Mesothelial cell of epicardium (in vitro differentiated cells): ENCODE measurements around the gene OR5T2. TPM values are rescaled to one million over a fixed set of nuclear protein-coding genes. Genes with fewer than 3 reads are reported as not detected.
"Not testable (repeated sequence)": the region's sequence is repeated elsewhere in the genome, so short reads cannot be mapped to it uniquely, and the experiment has no call there.

Experiments
- DNase-seq, 2 experiments: peaks; one replicate each; pipeline ENCODE4 v3.0.0; 2021; ENCODE audit warnings: low spot score in 2 of 2; ENCODE audit not compliant: unreplicated experiment in 2 of 2
- H3K27ac Mint-ChIP-seq: 2 replicates; pipeline ENCODE4 v1.8.0; 2021; ENCODE audit warnings: mixed read lengths
- H3K27me3 Mint-ChIP-seq: 2 replicates; pipeline ENCODE4 v1.8.0; 2021; ENCODE audit warnings: low read depth, mixed read lengths
- H3K36me3 Mint-ChIP-seq: 2 replicates; pipeline ENCODE4 v1.8.0; 2021; ENCODE audit warnings: mixed read lengths
- H3K4me1 Mint-ChIP-seq: 2 replicates; pipeline ENCODE4 v1.8.0; 2021; ENCODE audit warnings: mixed read lengths
- H3K4me3 Mint-ChIP-seq: 2 replicates; pipeline ENCODE4 v1.8.0; 2021; ENCODE audit warnings: mild to moderate bottlenecking, moderate library complexity, mixed read lengths
- H3K9me3 Mint-ChIP-seq: 2 replicates; pipeline ENCODE4 v1.8.0; 2021; ENCODE audit warnings: mixed read lengths
- total RNA-seq: library from RNA; stranded (reverse); gene quantifications from 3 replicates; pipeline ENCODE4 v1.2.1, GENCODE V29; 2021
- TF ChIP-seq, protein P1 (sequence below): fragments of 200-600 bp; sonication (generic); IDR thresholded peaks from one replicate; pipeline ENCODE4 v1.5.0; 2021; ENCODE audit warnings: antibody characterized with exemption; ENCODE audit not compliant: unreplicated experiment

OR5T2 gene
- not detected in 3 replicates for total RNA-seq

DNA sequence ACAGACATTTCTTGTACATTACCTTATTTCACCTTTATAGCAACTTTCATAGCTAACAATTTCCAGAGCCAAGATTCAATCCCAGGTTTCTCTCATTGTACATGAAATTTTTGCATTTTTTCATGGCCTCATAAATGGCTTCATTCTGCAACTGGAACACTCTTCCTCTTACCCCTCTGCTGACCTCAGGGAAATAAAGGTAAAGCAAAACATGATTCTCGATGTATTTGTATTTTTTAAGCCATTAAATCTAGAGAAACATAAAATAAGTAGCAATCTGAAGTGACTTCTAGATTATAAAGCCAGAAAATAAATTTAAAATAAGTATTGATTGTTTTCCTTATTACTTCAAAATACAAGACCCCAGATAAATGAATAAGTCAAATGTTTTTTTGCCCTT is at the start of gene OR5T2:
TSS of gene OR5T2 (minus strand) at position 101 of the 400 bp plus-strand sequence. CDS start 1,193 bp downstream, outside the sequence.
- H3K9me3 Mint-ChIP-seq, result peaks cover 16% of the 10 kb centered on the region
- H3K4me3 Mint-ChIP-seq, result no peak within 1 kb of the TSS
- DNase-seq, result no peak
- no peaks in the 10 kb centered on the region for H3K4me1 Mint-ChIP-seq
- H3K27me3 Mint-ChIP-seq, result no peaks in the 10 kb centered on the region
- H3K27ac Mint-ChIP-seq, result no peak within 1 kb of the TSS
- TF ChIP-seq, protein P1, sequence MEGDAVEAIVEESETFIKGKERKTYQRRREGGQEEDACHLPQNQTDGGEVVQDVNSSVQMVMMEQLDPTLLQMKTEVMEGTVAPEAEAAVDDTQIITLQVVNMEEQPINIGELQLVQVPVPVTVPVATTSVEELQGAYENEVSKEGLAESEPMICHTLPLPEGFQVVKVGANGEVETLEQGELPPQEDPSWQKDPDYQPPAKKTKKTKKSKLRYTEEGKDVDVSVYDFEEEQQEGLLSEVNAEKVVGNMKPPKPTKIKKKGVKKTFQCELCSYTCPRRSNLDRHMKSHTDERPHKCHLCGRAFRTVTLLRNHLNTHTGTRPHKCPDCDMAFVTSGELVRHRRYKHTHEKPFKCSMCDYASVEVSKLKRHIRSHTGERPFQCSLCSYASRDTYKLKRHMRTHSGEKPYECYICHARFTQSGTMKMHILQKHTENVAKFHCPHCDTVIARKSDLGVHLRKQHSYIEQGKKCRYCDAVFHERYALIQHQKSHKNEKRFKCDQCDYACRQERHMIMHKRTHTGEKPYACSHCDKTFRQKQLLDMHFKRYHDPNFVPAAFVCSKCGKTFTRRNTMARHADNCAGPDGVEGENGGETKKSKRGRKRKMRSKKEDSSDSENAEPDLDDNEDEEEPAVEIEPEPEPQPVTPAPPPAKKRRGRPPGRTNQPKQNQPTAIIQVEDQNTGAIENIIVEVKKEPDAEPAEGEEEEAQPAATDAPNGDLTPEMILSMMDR, result no peak
- H3K36me3 Mint-ChIP-seq, result no peaks in the 10 kb centered on the region

DNA sequence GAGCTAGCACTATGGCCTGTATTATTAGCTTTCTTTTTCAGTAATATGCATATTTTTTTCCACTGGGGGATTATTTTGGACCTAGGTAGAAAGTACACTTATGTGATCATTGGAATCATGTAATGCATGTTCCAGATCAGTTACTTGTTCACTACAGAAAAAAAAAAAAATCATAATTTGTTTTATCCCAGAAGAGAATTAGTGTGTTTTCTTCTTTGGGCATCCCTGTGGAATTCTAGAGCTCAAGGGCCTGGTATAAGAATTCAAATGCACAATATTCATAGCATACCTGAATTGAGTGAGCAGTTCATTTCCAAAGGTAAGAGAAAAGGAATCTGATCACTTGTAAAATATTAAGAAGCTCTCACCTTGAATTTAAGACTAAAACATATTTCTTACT is 39.8 kb upstream of the OR5T2 start, which contains the start of gene OR5T1:
TSS of gene OR5T1 (plus strand) at position 301 of the 400 bp plus-strand sequence. CDS start 1,485 bp downstream, outside the sequence.
- H3K27ac Mint-ChIP-seq, result no peak within 1 kb of the TSS
- no peak for DNase-seq
- TF ChIP-seq, protein P1, result no peak
- H3K4me3 Mint-ChIP-seq, result no peak within 1 kb of the TSS
- no peaks in the 10 kb centered on the region for H3K36me3 Mint-ChIP-seq
- H3K27me3 Mint-ChIP-seq, result no peaks in the 10 kb centered on the region
- H3K4me1 Mint-ChIP-seq, result no peaks in the 10 kb centered on the region
- H3K9me3 Mint-ChIP-seq, result peaks cover 11% of the 10 kb centered on the region

DNA sequence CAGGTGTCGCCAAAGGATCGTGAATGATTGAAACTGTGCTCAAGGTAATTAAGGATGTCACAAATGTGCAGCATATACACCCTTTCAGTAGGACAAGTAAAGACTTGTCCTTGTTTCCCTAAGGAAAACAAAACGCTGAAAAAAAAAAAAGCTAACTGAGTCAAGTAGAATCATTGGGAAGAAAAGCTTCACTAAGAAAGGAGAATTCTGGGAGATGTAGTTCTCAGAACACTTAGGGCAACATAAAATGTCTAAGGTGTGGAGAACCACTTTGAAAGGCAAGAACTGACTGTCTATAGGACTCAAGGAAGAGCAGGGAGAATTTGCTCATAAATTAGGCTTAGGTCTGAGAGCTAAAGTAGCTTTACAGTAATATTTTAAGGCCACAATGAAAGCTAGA is 37.0 kb upstream of the OR5T2 start:
- H3K27me3 Mint-ChIP-seq, result no peaks in the 10 kb centered on the region
- no peaks in the 10 kb centered on the region for H3K4me1 Mint-ChIP-seq
- H3K27ac Mint-ChIP-seq, result no peak overlapping the region
- H3K9me3 Mint-ChIP-seq, result peaks cover 23% of the 10 kb centered on the region
- no peak for DNase-seq
- no peak overlapping the region for H3K4me3 Mint-ChIP-seq
- TF ChIP-seq, protein P1, result no peak
- no peaks in the 10 kb centered on the region for H3K36me3 Mint-ChIP-seq

DNA sequence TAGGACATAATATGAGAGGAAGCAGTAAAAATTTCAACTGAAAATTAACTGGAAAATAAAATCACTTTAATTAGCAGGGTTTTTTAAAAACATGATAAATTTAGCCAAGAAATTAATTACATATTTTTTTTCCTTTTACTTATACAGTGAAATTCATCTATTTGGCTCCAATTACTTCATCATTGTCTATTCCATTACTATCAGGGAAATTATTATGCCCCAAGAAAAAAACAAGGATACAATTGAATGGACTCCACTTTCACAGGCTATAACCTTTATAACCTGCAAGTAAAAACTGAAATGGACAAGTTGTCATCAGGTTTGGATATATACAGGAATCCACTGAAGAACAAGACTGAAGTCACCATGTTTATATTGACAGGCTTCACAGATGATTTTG is 17.9 kb upstream of the OR5T2 start, which contains the start of gene OR5T3:
TSS of gene OR5T3 (plus strand) at position 301 of the 400 bp plus-strand sequence. CDS start at position 301, 0 bp downstream.
- H3K4me3 Mint-ChIP-seq, result no peak within 1 kb of the TSS
- H3K9me3 Mint-ChIP-seq, result peaks cover 12% of the 10 kb centered on the region
- H3K36me3 Mint-ChIP-seq, result no peaks in the 10 kb centered on the region
- TF ChIP-seq, protein P1, result no peak
- no peak for DNase-seq
- no peaks in the 10 kb centered on the region for H3K27me3 Mint-ChIP-seq
- H3K27ac Mint-ChIP-seq, result no peak within 1 kb of the TSS
- no peaks in the 10 kb centered on the region for H3K4me1 Mint-ChIP-seq

DNA sequence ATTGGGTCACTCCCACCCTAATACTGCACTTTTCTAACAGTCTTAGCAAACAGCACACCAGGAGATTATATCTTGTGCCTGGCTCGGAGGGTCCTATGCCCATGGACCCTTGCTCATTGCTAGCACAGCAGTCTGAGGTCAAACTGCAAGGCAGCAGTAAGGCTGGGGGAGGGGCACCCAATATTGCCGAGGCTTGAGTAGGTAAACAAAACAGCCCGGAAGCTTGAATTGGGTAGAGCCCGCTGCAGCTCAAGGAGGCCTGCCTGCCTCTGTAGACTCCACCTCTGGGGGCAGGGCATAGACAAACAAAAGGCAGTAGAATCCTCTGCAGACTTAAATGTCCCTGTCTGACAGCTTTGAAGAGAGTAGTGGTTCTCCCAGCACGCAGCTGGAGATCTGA is 14.3 kb downstream of the OR5T2 start:
- DNase-seq, H3K27me3 Mint-ChIP-seq, H3K4me1 Mint-ChIP-seq, H3K4me3 Mint-ChIP-seq, H3K36me3 Mint-ChIP-seq, H3K27ac Mint-ChIP-seq: not testable (repeated sequence)
- peaks cover 57% of the 10 kb centered on the region for H3K9me3 Mint-ChIP-seq

DNA sequence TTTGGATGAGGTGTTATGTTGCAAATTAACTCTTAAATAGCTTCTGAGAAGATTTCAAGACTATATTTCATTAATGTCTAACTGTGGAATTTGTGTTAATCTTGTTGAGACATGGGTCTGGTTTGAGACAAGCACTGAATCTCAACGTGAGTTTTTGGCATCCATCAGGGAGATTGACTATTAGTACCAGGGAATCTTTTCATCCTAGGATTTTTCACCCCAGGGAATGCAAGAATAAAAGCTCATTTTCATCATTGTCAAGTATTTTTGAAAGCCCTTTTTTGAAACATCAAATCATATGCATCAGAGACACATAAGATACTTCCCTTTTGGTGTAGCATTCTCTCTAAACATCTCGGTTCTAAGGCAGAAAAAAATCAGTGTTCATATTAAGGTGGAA is 19.5 kb downstream of the OR5T2 start:
- no peak overlapping the region for H3K27ac Mint-ChIP-seq
- TF ChIP-seq, protein P1, result no peak
- no peaks in the 10 kb centered on the region for H3K27me3 Mint-ChIP-seq
- H3K36me3 Mint-ChIP-seq, result no peaks in the 10 kb centered on the region
- DNase-seq, result no peak
- no peaks in the 10 kb centered on the region for H3K4me1 Mint-ChIP-seq
- no peak overlapping the region for H3K4me3 Mint-ChIP-seq
- peaks cover 36% of the 10 kb centered on the region for H3K9me3 Mint-ChIP-seq
